Endodermal cell (in vitro differentiated cells): Measurements from ENCODE around the gene TTC28. TPM values are rescaled to one million over a fixed set of nuclear protein-coding genes. Genes with fewer than 3 reads are reported as not detected.
"Not testable (repeated sequence)": the region's sequence is repeated elsewhere in the genome, so short reads cannot be mapped to it uniquely, and the experiment has no call there.

Experiments
- DNase-seq: peaks from one replicate; pipeline ENCODE4 v3.0.0-alpha.2; 2017
- H3K27ac ChIP-seq: 2 replicates; pipeline ENCODE4 v1.5.1; 2013; ENCODE audit warnings: mild to moderate bottlenecking, low read depth, low read length, moderate library complexity
- H3K27me3 ChIP-seq: 2 replicates; pipeline ENCODE4 v1.6.1; 2013; ENCODE audit warnings: mild to moderate bottlenecking, low read length, moderate library complexity; ENCODE audit not compliant: insufficient read depth, control insufficient read depth, poor library complexity, severe bottlenecking
- H3K36me3 ChIP-seq: 2 replicates; pipeline ENCODE4 v1.7.0; 2013; ENCODE audit warnings: mild to moderate bottlenecking, low read length, moderate library complexity; ENCODE audit not compliant: control insufficient read depth, insufficient read depth
- H3K4me1 ChIP-seq: one replicate; pipeline ENCODE4 v1.7.0; 2013; ENCODE audit warnings: low read length; ENCODE audit not compliant: control insufficient read depth, insufficient read depth
- H3K4me3 ChIP-seq: 2 replicates; pipeline ENCODE4 v1.5.1; 2013; ENCODE audit warnings: mild to moderate bottlenecking, low read length, moderate library complexity
- H3K9ac ChIP-seq: 2 replicates; pipeline ENCODE4 v1.6.1; 2013; ENCODE audit warnings: mild to moderate bottlenecking, low read length, moderate library complexity; ENCODE audit not compliant: poor library complexity, severe bottlenecking; ENCODE audit errors: extremely low read depth
- H3K9me3 ChIP-seq: 2 replicates; pipeline ENCODE4 v1.6.1; 2013; ENCODE audit warnings: mild to moderate bottlenecking, low read length, moderate library complexity; ENCODE audit not compliant: control insufficient read depth
- H3K27ac Mint-ChIP-seq: 2 replicates; pipeline ENCODE4 v1.8.0; 2020; ENCODE audit warnings: mixed read lengths
- H3K27me3 Mint-ChIP-seq: 2 replicates; pipeline ENCODE4 v1.8.0; 2021; ENCODE audit warnings: mild to moderate bottlenecking, mixed read lengths; ENCODE audit not compliant: insufficient read depth
- H3K36me3 Mint-ChIP-seq: 2 replicates; pipeline ENCODE4 v1.8.0; 2020; ENCODE audit warnings: low read depth, mixed read lengths
- H3K4me1 Mint-ChIP-seq: 2 replicates; pipeline ENCODE4 v1.8.0; 2020; ENCODE audit warnings: mixed read lengths
- H3K4me3 Mint-ChIP-seq: 2 replicates; pipeline ENCODE4 v1.8.0; 2020; ENCODE audit warnings: mild to moderate bottlenecking, moderate library complexity, mixed read lengths
- H3K9me3 Mint-ChIP-seq: 2 replicates; pipeline ENCODE4 v1.8.0; 2020; ENCODE audit warnings: mild to moderate bottlenecking, mixed read lengths
- WGBS, 2 experiments: methylation state at CpG; one replicate each; pipeline versions ENCODE4 v1.1.5 to v1.1.7; 2013; ENCODE audit warnings: missing lambda C conversion rate in 2 of 2, mixed read lengths in 1 of 2; ENCODE audit not compliant: insufficient coverage in 1 of 2, insufficient read length in 1 of 2; 5-methylcytosine and 5-hydroxymethylcytosine counted together
- total RNA-seq, 2 donors: library from RNA; stranded (reverse); fragmentation: NEBNext Ultra II Directional in 1 of 2; extraction: Animal tissue kit (Norgen Biotek cat#: 25700) in 1 of 2; gene quantifications; 2 replicates in 1 of 2; 3 replicates in 1 of 2; pipeline ENCODE4 v1.2.1, GENCODE V29; 2021
- TF ChIP-seq, protein P1 (sequence below): fragments of 200-600 bp; sonication (generic); conservative IDR thresholded peaks from 2 replicates; pipeline ENCODE4 v1.5.0; 2021; ENCODE audit warnings: antibody characterized with exemption, mild to moderate bottlenecking

Gene TTC28
- total RNA-seq, 2 donors from 2014 or later, result 28.6 to 34.0 TPM

DNA sequence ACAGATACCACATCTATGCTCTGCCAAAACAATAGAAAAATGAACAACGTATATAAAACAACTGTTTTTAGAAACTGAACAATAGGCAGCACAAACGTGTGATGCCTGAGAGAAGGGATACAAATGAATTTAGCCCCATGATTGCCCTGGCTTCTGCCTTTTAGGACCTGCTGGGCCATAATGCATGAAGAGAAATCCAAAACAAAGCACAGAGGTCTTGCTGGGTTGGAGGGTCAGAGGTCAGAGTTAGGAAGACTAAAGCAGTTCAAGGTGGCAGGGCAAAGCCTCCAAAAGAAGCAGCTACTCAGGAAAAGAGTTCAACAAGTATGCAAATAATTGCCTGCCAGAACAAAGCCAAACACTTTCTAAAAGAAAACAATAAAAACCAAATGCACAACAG lies 138.5 kb downstream of the TTC28 start:
- Histone ChIP-seq H3K4me1 (no peaks in the 10 kb centered on the region), H3K36me3 (no peaks in the 10 kb centered on the region), H3K4me3 (no peak overlapping the region), H3K27me3 (no peaks in the 10 kb centered on the region), H3K9ac (no peak overlapping the region), H3K27ac (no peak overlapping the region), H3K9me3 (peaks cover 12% of the 10 kb centered on the region)
- peaks cover 16% of the 10 kb centered on the region for H3K9me3 Mint-ChIP-seq
- H3K4me1 Mint-ChIP-seq, result peaks cover 5% of the 10 kb centered on the region
- H3K27me3 Mint-ChIP-seq, result no peaks in the 10 kb centered on the region
- WGBS, 2 experiments, result 27 to 56% methylated on average over 2 of the region's 2 CpGs
- TF ChIP-seq, protein P1, sequence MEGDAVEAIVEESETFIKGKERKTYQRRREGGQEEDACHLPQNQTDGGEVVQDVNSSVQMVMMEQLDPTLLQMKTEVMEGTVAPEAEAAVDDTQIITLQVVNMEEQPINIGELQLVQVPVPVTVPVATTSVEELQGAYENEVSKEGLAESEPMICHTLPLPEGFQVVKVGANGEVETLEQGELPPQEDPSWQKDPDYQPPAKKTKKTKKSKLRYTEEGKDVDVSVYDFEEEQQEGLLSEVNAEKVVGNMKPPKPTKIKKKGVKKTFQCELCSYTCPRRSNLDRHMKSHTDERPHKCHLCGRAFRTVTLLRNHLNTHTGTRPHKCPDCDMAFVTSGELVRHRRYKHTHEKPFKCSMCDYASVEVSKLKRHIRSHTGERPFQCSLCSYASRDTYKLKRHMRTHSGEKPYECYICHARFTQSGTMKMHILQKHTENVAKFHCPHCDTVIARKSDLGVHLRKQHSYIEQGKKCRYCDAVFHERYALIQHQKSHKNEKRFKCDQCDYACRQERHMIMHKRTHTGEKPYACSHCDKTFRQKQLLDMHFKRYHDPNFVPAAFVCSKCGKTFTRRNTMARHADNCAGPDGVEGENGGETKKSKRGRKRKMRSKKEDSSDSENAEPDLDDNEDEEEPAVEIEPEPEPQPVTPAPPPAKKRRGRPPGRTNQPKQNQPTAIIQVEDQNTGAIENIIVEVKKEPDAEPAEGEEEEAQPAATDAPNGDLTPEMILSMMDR, result no peak
- no peak for DNase-seq
- no peak overlapping the region for H3K4me3 Mint-ChIP-seq
- H3K36me3 Mint-ChIP-seq, result peaks cover 2% of the 10 kb centered on the region
- no peak overlapping the region for H3K27ac Mint-ChIP-seq

DNA sequence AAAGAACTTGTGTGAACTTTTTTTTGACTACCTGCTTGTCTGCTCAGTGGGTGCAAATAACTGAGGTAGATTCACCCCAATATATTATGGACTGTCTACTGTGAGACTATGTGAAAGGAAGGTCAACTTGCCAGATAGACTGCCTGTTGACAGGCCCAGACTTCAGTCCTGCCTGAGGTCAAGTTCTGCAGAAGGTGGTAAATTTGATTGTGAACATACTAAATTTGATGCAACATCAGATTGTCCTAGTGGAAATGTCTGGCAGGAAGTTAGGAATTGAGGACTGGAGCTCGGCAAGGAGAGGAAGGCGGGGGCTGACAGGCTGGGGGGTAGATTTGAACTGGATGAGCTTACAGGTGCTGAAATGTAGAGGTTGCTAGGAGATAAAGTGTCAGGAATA lies 140.7 kb downstream of the TTC28 start:
- H3K4me1 Mint-ChIP-seq, result peaks cover 5% of the 10 kb centered on the region
- Histone ChIP-seq H3K27me3 (no peaks in the 10 kb centered on the region), H3K4me1 (no peaks in the 10 kb centered on the region), H3K9me3 (peaks cover 12% of the 10 kb centered on the region), H3K9ac (no peak overlapping the region), H3K4me3 (no peak overlapping the region), H3K36me3 (no peaks in the 10 kb centered on the region), H3K27ac (no peak overlapping the region)
- no peak overlapping the region for H3K27ac Mint-ChIP-seq
- 98 to 100% methylated on average over 1 to 2 of the region's 2 CpGs for WGBS, 2 experiments
- TF ChIP-seq, protein P1, result no peak
- peaks cover 17% of the 10 kb centered on the region for H3K9me3 Mint-ChIP-seq
- no peak for DNase-seq
- peaks cover 2% of the 10 kb centered on the region for H3K27me3 Mint-ChIP-seq
- peaks cover 4% of the 10 kb centered on the region for H3K36me3 Mint-ChIP-seq
- no peak overlapping the region for H3K4me3 Mint-ChIP-seq

DNA sequence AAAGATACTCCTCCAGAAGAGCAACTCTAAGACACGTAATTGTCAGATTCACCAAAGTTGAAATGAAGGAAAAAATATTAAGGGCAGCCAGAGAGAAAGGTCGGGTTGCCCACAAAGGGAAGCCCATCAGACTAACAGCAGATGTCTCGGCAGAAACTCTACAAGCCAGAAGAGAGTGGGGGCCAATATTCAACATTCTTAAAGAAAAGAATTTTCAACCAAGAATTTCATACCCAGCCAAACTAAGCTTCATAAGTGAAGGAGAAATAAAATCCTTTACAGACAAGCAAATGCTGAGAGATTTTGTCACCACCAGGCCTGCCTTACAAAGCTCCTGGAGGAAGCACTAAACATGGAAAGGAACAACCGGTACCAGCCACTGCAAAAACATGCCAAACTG lies 149.1 kb downstream of the TTC28 start:
- peaks cover 11% of the 10 kb centered on the region for H3K9me3 ChIP-seq
- H3K4me1 Mint-ChIP-seq, H3K36me3 ChIP-seq, H3K27me3 ChIP-seq, H3K27me3 Mint-ChIP-seq, DNase-seq, H3K4me1 ChIP-seq, H3K27ac Mint-ChIP-seq, H3K4me3 Mint-ChIP-seq, H3K4me3 ChIP-seq, H3K9ac ChIP-seq, H3K27ac ChIP-seq: not testable (repeated sequence)
- peaks cover 46% of the 10 kb centered on the region for H3K9me3 Mint-ChIP-seq
- WGBS, 2 experiments, result 86% methylated on average over 3 of the region's 4 CpGs; no CpG with 5 or more reads in 1 of the 2 experiments
- peaks cover 12% of the 10 kb centered on the region for H3K36me3 Mint-ChIP-seq

DNA sequence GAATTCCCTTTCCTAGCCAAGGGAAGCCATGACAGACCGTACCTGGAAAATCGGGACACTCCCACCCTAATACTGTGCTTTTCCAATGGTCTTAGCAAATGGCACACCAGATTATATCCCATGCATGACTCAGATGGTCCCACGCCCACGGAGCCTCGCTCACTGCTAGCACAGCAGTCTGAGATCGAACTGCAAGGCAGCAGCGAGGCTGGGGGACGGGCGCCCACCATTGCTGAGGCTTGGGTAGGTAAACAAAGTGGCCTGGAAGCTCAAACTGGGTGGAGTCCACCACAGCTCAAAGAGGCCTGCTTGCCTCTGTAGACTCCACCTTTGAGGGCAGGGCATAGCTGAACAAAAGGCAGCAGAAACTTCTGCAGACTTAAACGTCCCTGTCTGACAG lies 150.5 kb downstream of the TTC28 start:
- not testable (repeated sequence) for H3K4me1 ChIP-seq, H3K4me1 Mint-ChIP-seq, H3K4me3 ChIP-seq, H3K27me3 Mint-ChIP-seq, DNase-seq, H3K36me3 ChIP-seq, H3K27ac Mint-ChIP-seq, H3K9ac ChIP-seq, H3K27me3 ChIP-seq, H3K27ac ChIP-seq, H3K4me3 Mint-ChIP-seq
- peaks cover 11% of the 10 kb centered on the region for H3K9me3 ChIP-seq
- WGBS, 2 experiments, result 94 to 100% methylated on average over 3 to 9 of the region's 10 CpGs
- Mint-ChIP-seq H3K36me3 (peaks cover 11% of the 10 kb centered on the region), H3K9me3 (peaks cover 44% of the 10 kb centered on the region)
